Suprapubic skin (tissue), 4 donors: ENCODE results near the gene LGALS4. TPM values are rescaled to one million over a fixed set of nuclear protein-coding genes. Genes with fewer than 3 reads are reported as not detected.
"Not testable (repeated sequence)": the region's sequence is repeated elsewhere in the genome, so short reads cannot be mapped to it uniquely, and the experiment has no call there.

Experiments
- DNase-seq, 2 donors: peaks; one replicate each; pipeline ENCODE4 v3.0.0-alpha.2; 2019; ENCODE audit warnings: low spot score in 2 of 2
- H3K27ac ChIP-seq: fragments of 200-600 bp; sonication (generic); one replicate; pipeline ENCODE4 v1.5.1; 2019
- H3K27me3 ChIP-seq: fragments of 200-600 bp; sonication (generic); one replicate; pipeline ENCODE4 v1.5.1; 2019
- H3K36me3 ChIP-seq: fragments of 200-600 bp; sonication (generic); one replicate; pipeline ENCODE4 v1.5.1; 2019
- H3K4me1 ChIP-seq: fragments of 200-600 bp; sonication (generic); one replicate; pipeline ENCODE4 v1.5.1; 2019
- H3K4me3 ChIP-seq: fragments of 200-600 bp; sonication (generic); one replicate; pipeline ENCODE4 v1.5.1; 2019; ENCODE audit warnings: mild to moderate bottlenecking
- H3K9me3 ChIP-seq: fragments of 200-600 bp; sonication (generic); one replicate; pipeline ENCODE4 v1.5.1; 2019
- CTCF ChIP-seq, 2 donors: fragments of 200-600 bp in 1 of 2; fragments of 450-650 bp in 1 of 2; sonication (generic) in 1 of 2; IDR thresholded peaks; one replicate each; pipeline ENCODE4 v1.5.1; 2016 to 2019; ENCODE audit warnings: antibody characterized with exemption in 2 of 2, mild to moderate bottlenecking in 1 of 2, moderate library complexity in 1 of 2
- EP300 ChIP-seq: sonication (generic); formaldehyde crosslinking; IDR thresholded peaks from one replicate; pipeline ENCODE4 v1.6.1; 2017; ENCODE audit warnings: antibody characterized with exemption
- POLR2A ChIP-seq, 2 donors: fragments of 450-650 bp; IDR thresholded peaks; one replicate each; pipeline ENCODE4 v1.6.1; 2017; ENCODE audit warnings: antibody characterized with exemption in 2 of 2, mild to moderate bottlenecking in 2 of 2, moderate library complexity in 2 of 2
- POLR2AphosphoS5 ChIP-seq, 3 donors: sonication (generic); formaldehyde crosslinking; IDR thresholded peaks; one replicate each; pipeline ENCODE4 v1.6.1; 2017; ENCODE audit warnings: antibody characterized with exemption in 3 of 3
- WGBS: methylation state at CpG from one replicate; pipeline ENCODE4 v1.1.5; 2018; 5-methylcytosine and 5-hydroxymethylcytosine counted together
- total RNA-seq, 4 donors: library from RNA; depleted of rRNA; stranded (reverse); fragments of >200 nt; gene quantifications; one replicate each; pipeline ENCODE4 v1.1.0, GENCODE V29; 2016

Gene LGALS4
- total RNA-seq, 4 donors from 2014 or later = 0.39 to 8.2 (median 1.6) TPM

GRCh38 chr19:38770228-38770948 is 42.4 kb downstream of the LGALS4 start:
- H3K9me3 ChIP-seq, DNase-seq, H3K36me3 ChIP-seq, H3K27me3 ChIP-seq: not testable (repeated sequence)
- WGBS = no CpG with 5 or more reads among the region's 58 CpGs
- Histone ChIP-seq H3K27ac (peak overlapping the region; percentile 97), H3K4me3 (peak overlapping the region; percentile 49), H3K4me1 (peaks cover 31% of the 10 kb centered on the region)

GRCh38 chr19:38769635-38770211 is 43.0 kb downstream of the LGALS4 start:
- H3K9me3 ChIP-seq = no peaks in the 10 kb centered on the region
- H3K4me1 ChIP-seq = peaks cover 24% of the 10 kb centered on the region
- peak overlapping the region; percentile 97 for H3K27ac ChIP-seq
- peak overlapping the region; percentile 49 for H3K4me3 ChIP-seq
- no peaks in the 10 kb centered on the region for H3K36me3 ChIP-seq
- 37% methylated on average over 7 of the region's 42 CpGs for WGBS
- peak; percentile 95 to 96 for DNase-seq
- TF ChIP-seq POLR2AphosphoS5 (IDR thresholded peaks at IDR 0.05) (peak in 2 of 3 donors; percentile 88 to 97), POLR2A (IDR thresholded peaks at IDR 0.05) (no peak), EP300 (no peak), CTCF (IDR thresholded peaks at IDR 0.05) (peak; percentile 92 to 97)
- no peaks in the 10 kb centered on the region for H3K27me3 ChIP-seq

- no peaks in the 10 kb centered on the region for H3K36me3 ChIP-seq
- no peaks in the 10 kb centered on the region for H3K27me3 ChIP-seq
- no peak overlapping the region for H3K4me3 ChIP-seq
- TF ChIP-seq EP300 = no peak
- no peak for TF ChIP-seq POLR2A (IDR thresholded peaks at IDR 0.05)
- TF ChIP-seq POLR2AphosphoS5 (IDR thresholded peaks at IDR 0.05) = no peak
- no peak for TF ChIP-seq CTCF (IDR thresholded peaks at IDR 0.05)
- DNase-seq = no peak
- H3K4me1 ChIP-seq = peaks cover 11% of the 10 kb centered on the region
- H3K9me3 ChIP-seq = no peaks in the 10 kb centered on the region
- H3K27ac ChIP-seq = no peak overlapping the region
- 91% methylated on average over 10 of the region's 10 CpGs for WGBS
Observed at GRCh38 chr19:38766276-38767047, 46.3 kb downstream of the LGALS4 start.

- Histone ChIP-seq H3K4me1 (peaks cover 11% of the 10 kb centered on the region), H3K4me3 (no peak overlapping the region), H3K27me3 (no peaks in the 10 kb centered on the region), H3K9me3 (no peaks in the 10 kb centered on the region), H3K27ac (no peak overlapping the region), H3K36me3 (no peaks in the 10 kb centered on the region)
- no peak for DNase-seq
- no peak for TF ChIP-seq POLR2A (IDR thresholded peaks at IDR 0.05)
- no peak for TF ChIP-seq CTCF (IDR thresholded peaks at IDR 0.05)
- TF ChIP-seq EP300 = no peak
- no peak for TF ChIP-seq POLR2AphosphoS5 (IDR thresholded peaks at IDR 0.05)
- WGBS = 99% methylated on average over 2 of the region's 2 CpGs
Observed at GRCh38 chr19:38765214-38765613, 47.5 kb downstream of the LGALS4 start.

GRCh38 chr19:38763795-38764220 is 48.9 kb downstream of the LGALS4 start:
- DNase-seq = no peak
- Histone ChIP-seq H3K4me1 (no peaks in the 10 kb centered on the region), H3K4me3 (no peak overlapping the region), H3K9me3 (no peaks in the 10 kb centered on the region), H3K27ac (no peak overlapping the region), H3K27me3 (no peaks in the 10 kb centered on the region), H3K36me3 (no peaks in the 10 kb centered on the region)
- WGBS = 92% methylated on average over 3 of the region's 3 CpGs
- TF ChIP-seq CTCF (IDR thresholded peaks at IDR 0.05) = no peak
- no peak for TF ChIP-seq EP300
- no peak for TF ChIP-seq POLR2AphosphoS5 (IDR thresholded peaks at IDR 0.05)
- no peak for TF ChIP-seq POLR2A (IDR thresholded peaks at IDR 0.05)

GRCh38 chr19:38761884-38762389 is 50.8 kb downstream of the LGALS4 start:
- H3K4me1 ChIP-seq, DNase-seq, H3K9me3 ChIP-seq, H3K4me3 ChIP-seq, H3K27me3 ChIP-seq, H3K36me3 ChIP-seq, H3K27ac ChIP-seq: not testable (repeated sequence)
- WGBS = 94% methylated on average over 9 of the region's 9 CpGs

- H3K9me3 ChIP-seq, H3K27ac ChIP-seq, H3K4me3 ChIP-seq, DNase-seq, H3K36me3 ChIP-seq, H3K27me3 ChIP-seq, H3K4me1 ChIP-seq: not testable (repeated sequence)
- WGBS = 82% methylated on average over 6 of the region's 6 CpGs
Observed at GRCh38 chr19:38760805-38761517, 51.8 kb downstream of the LGALS4 start.
